Measurements from ENCODE around the gene LIMCH1. TPM values are rescaled to one million over a fixed set of nuclear protein-coding genes. Genes with fewer than 3 reads are reported as not detected.
"Not testable (repeated sequence)": the region's sequence is repeated elsewhere in the genome, so short reads cannot be mapped to it uniquely, and the experiment has no call there.

Gene LIMCH1
- total RNA-seq, 4 donors from 2014 or later, result 7.5 to 18.9 (median 10.7) TPM

- no peak overlapping the region for H3K4me3 ChIP-seq (ENCODE audit: low read depth, poor library complexity, severe bottlenecking)
- intact Hi-C loops (cut with DNase I; ENCODE audit: low total_unique reads), result no loop called here
- 65 to 71% methylated on average over 3 of the region's 3 CpGs for WGBS, 2 donors
- no peak for TF ChIP-seq POLR2A (IDR thresholded peaks at IDR 0.05)
- TF ChIP-seq, protein P1, sequence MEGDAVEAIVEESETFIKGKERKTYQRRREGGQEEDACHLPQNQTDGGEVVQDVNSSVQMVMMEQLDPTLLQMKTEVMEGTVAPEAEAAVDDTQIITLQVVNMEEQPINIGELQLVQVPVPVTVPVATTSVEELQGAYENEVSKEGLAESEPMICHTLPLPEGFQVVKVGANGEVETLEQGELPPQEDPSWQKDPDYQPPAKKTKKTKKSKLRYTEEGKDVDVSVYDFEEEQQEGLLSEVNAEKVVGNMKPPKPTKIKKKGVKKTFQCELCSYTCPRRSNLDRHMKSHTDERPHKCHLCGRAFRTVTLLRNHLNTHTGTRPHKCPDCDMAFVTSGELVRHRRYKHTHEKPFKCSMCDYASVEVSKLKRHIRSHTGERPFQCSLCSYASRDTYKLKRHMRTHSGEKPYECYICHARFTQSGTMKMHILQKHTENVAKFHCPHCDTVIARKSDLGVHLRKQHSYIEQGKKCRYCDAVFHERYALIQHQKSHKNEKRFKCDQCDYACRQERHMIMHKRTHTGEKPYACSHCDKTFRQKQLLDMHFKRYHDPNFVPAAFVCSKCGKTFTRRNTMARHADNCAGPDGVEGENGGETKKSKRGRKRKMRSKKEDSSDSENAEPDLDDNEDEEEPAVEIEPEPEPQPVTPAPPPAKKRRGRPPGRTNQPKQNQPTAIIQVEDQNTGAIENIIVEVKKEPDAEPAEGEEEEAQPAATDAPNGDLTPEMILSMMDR (IDR thresholded peaks at IDR 0.05), result no peak
- DNase-seq (ENCODE audit: low spot score in 2 of 2), result no peak
These were observed 165.8 kb downstream of the LIMCH1 start for GRCh38 chr4:41703785-41704184.

DNA sequence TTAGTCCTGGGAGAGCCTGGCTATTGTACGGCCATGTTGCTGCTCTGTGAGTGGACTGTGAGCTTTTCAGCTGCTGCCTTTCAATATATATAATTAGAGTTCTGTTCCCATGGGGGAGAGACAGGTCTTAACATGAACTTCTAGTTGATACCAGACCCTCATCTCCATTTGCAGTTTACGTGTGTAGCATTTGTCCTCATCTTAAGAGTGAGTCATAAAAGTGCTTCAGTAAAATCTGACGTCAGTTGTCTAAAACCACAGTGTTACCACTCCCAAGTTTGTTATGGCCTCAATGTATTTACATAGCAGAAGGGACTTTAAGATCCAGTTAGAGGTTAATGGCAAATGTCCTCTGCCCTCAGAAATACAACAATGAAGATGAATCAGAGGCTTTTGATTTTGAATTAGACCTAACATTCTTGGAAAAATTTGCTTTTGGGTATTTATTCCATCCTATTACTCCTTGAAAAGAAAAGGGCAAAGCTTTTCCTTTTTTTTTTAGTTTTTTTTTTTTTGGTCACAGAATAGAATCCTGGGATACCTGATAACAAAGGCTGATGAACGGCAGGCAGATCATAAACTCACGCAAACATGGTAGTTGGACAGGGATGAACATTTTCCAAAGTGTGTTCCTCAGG, 172.0 kb downstream of the LIMCH1 start:
- WGBS, 2 donors, result 53 to 59% methylated on average over 5 of the region's 5 CpGs

GRCh38 chr4:41711654-41712053, 173.7 kb downstream of the LIMCH1 start:
- H3K4me3 ChIP-seq (ENCODE audit: low read depth, poor library complexity, severe bottlenecking); intact Hi-C loops (cut with DNase I; ENCODE audit: low total_unique reads); DNase-seq (ENCODE audit: low spot score in 2 of 2): not testable (repeated sequence)
- 91 to 94% methylated on average over 2 of the region's 2 CpGs for WGBS, 2 donors

More for the DNA sequence above, 172.0 kb downstream of the LIMCH1 start:
- DNase-seq (ENCODE audit: low spot score in 2 of 2), result no peak
- intact Hi-C loops (cut with DNase I; ENCODE audit: low total_unique reads), result no loop called here
- no peak for TF ChIP-seq POLR2A (IDR thresholded peaks at IDR 0.05)
- TF ChIP-seq, protein P1 (IDR thresholded peaks at IDR 0.05), result no peak
- H3K4me3 ChIP-seq (ENCODE audit: low read depth, poor library complexity, severe bottlenecking), result no peak overlapping the region

GRCh38 chr4:41712425-41712824, 174.5 kb downstream of the LIMCH1 start:
- TF ChIP-seq, protein P1 (IDR thresholded peaks at IDR 0.05), result no peak
- no peak for TF ChIP-seq POLR2A (IDR thresholded peaks at IDR 0.05)
- no peak overlapping the region for H3K4me3 ChIP-seq (ENCODE audit: low read depth, poor library complexity, severe bottlenecking)
- intact Hi-C loops (cut with DNase I; ENCODE audit: low total_unique reads), result no loop called here
- WGBS, 2 donors, result 64 to 70% methylated on average over 3 of the region's 3 CpGs
- DNase-seq (ENCODE audit: low spot score in 2 of 2), result no peak

DNA sequence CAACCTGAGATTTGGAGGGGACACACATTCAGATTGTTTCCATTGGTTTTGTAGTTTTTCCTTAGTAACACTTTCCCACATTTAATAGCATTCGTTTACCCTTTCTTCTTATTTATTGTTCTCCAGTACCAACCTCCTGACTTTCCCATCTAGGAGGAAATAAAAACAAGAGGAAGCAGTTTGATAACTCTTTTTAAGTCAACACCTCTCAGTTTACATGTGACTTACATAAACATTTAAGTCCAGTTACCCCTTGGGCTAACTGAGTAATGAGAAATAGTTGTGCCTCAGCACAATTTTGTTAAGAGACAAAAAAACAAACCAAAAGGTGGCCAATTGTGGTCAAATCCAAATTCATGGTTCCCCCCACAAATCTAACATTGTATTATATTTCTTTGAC, 175.8 kb downstream of the LIMCH1 start:
- WGBS, 2 donors, result 68% methylated on average over 1 of the region's 1 CpG
- DNase-seq (ENCODE audit: low spot score in 2 of 2), result no peak
- intact Hi-C loops (cut with DNase I; ENCODE audit: low total_unique reads), result no loop called here
- TF ChIP-seq POLR2A (IDR thresholded peaks at IDR 0.05), result no peak
- TF ChIP-seq, protein P1 (IDR thresholded peaks at IDR 0.05), result no peak
- no peak overlapping the region for H3K4me3 ChIP-seq (ENCODE audit: low read depth, poor library complexity, severe bottlenecking)

DNA sequence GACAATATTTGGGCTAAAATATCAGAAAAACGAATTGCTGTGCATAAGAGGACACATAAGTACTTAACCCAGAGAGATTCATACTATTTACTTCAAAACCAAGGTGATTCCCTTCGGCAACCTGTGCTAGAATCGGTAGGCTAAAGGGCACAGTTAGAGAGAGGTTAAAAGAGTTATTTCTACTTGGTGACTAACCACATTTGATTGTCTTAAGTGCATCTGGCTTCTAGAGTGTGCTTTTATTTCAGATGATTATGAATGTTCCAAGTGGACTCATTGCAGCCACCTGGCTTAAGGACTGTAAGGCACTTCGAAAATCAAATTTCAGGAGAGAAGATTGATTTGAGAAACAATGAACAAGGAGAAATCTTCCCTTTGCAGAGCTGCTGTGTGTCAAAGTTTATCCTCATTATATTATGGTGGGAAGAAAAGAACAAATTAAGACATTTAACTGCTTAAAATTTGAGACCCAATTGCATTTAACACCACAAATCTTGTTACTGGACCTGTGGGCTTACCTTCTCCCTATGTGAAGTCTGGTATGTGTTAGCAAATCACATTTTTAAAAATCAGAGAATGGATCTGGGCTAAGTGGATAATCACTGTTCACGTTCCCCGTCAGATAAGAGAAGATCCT, 176.5 kb downstream of the LIMCH1 start:
- H3K4me3 ChIP-seq (ENCODE audit: low read depth, poor library complexity, severe bottlenecking), result no peak overlapping the region
- TF ChIP-seq, protein P1 (IDR thresholded peaks at IDR 0.05), result no peak
- TF ChIP-seq POLR2A (IDR thresholded peaks at IDR 0.05), result no peak
- no peak for DNase-seq (ENCODE audit: low spot score in 2 of 2)
- WGBS, 2 donors, result 77 to 78% methylated on average over 6 of the region's 6 CpGs
- intact Hi-C loops (cut with DNase I; ENCODE audit: low total_unique reads), result no loop called here
